Heart left ventricle (tissue), 13 donors: Measurements from ENCODE around the gene TIMM22.

ENCODE experiments used
- CTCF ChIP-seq, 12 donors: fragments of 200-600 bp; sonication (generic) in 4 of 12; IDR thresholded peaks; one replicate each; pipeline versions ENCODE4 v1.5.0 to v1.8.0; 2018 to 2022; ENCODE audit warnings: antibody characterized with exemption in 12 of 12, mild to moderate bottlenecking in 5 of 12
- POLR2A ChIP-seq, 2 donors: fragments of 450-650 bp; IDR thresholded peaks; one replicate each; pipeline ENCODE4 v1.6.1; 2017; ENCODE audit warnings: antibody characterized with exemption in 2 of 2, mild to moderate bottlenecking in 2 of 2, moderate library complexity in 2 of 2
- donor health status: ischemic (EF 13 %, LVEDD 7.1; RV severe dilation, severe dysfunction).
- donor health status: DM: no; HTN: yes; CAD: no.
- donor health status: DM: no; HTN: no; CAD: no.
- donor health status: ischemic (EF 25% LVEDD 6.9; RV normal size, moderate dysfunction).
- donor health status: ischemic (EF 25% LVEDD 5.7; RV mildly dilated, moderate dysfunction).
- donor health status: ischemic (EF 35%, LVEDD 5.7; RV mildly dilated, moderate dysfunction).
- donor health status: nonischemic (EF 11% LVEDD 7.7; RV severe dilation, severe dysfunction).
- donor health status: DM: yes; HTN: yes; CAD: no.
- donor health status: PGD.
- donor health status: ischemic (EF 29% LVEDD 5.4; RV normal size, mild dysfunction).
- donor health status: nonischemic (EF 23%, LVEDD 6.1; RV moderate dilation, normal function).

GRCh38 chr17:965311-965989 lies 31.5 kb upstream of the TIMM22 start:
- no peak for TF ChIP-seq CTCF (IDR thresholded peaks at IDR 0.05)
- no peak for TF ChIP-seq POLR2A (IDR thresholded peaks at IDR 0.05)
